Measurements from ENCODE around the gene NUDT8.
"Not testable (repeated sequence)": the region's sequence is repeated elsewhere in the genome, so short reads cannot be mapped to it uniquely, and the experiment has no call there.

- TF ChIP-seq CTCF (IDR thresholded peaks at IDR 0.05); REST (IDR thresholded peaks at IDR 0.05; ENCODE audit: insufficient read depth in 1 of 2, low read depth in 2 of 2, low read length in 1 of 2); POLR2AphosphoS5 (IDR thresholded peaks at IDR 0.05; ENCODE audit: low read depth, low read length); TCF7L2 (IDR thresholded peaks at IDR 0.05; ENCODE audit: low read depth, low read length): not testable (repeated sequence)
These were observed 7.7 kb upstream of the NUDT8 start for GRCh38 chr11:67637441-67637840.
